Measurements from ENCODE around the gene ANXA5. TPM values are rescaled to one million over a fixed set of nuclear protein-coding genes. Genes with fewer than 3 reads are reported as not detected.

ANXA5 gene
- total RNA-seq, 3 donors from 2014 or later = 37.0 to 69.5 (median 59.4) TPM

GRCh38 chr4:121655320-121656268 lies 41.2 kb downstream of the ANXA5 start:
- H3K4me1 Mint-ChIP-seq (ENCODE audit: low read depth) = no peaks in the 10 kb centered on the region
- no peak overlapping the region for H3K4me3 Mint-ChIP-seq
- H3K36me3 Mint-ChIP-seq (ENCODE audit: insufficient read depth) = no peaks in the 10 kb centered on the region
- no peak for DNase-seq
- H3K27me3 Mint-ChIP-seq (ENCODE audit: low read depth) = no peaks in the 10 kb centered on the region
- no peaks in the 10 kb centered on the region for H3K9me3 Mint-ChIP-seq
- no peak for ATAC-seq

- no peaks in the 10 kb centered on the region for H3K4me1 Mint-ChIP-seq (ENCODE audit: low read depth)
- no peaks in the 10 kb centered on the region for H3K27me3 Mint-ChIP-seq (ENCODE audit: low read depth)
- no peak overlapping the region for H3K4me3 Mint-ChIP-seq
- no peak for ATAC-seq
- DNase-seq = no peak
- H3K9me3 Mint-ChIP-seq = no peaks in the 10 kb centered on the region
- H3K36me3 Mint-ChIP-seq (ENCODE audit: insufficient read depth) = no peaks in the 10 kb centered on the region
Measured at GRCh38 chr4:121654738-121655137, 42.0 kb downstream of the ANXA5 start.

- H3K4me3 Mint-ChIP-seq = no peak overlapping the region
- no peak for DNase-seq
Measured at GRCh38 chr4:121653986-121654385, 42.8 kb downstream of the ANXA5 start.

GRCh38 chr4:121653214-121653613 lies 43.6 kb downstream of the ANXA5 start:
- no peak for DNase-seq
- Mint-ChIP-seq H3K27me3 (ENCODE audit: low read depth) (peaks cover 3% of the 10 kb centered on the region), H3K9me3 (no peaks in the 10 kb centered on the region), H3K4me1 (ENCODE audit: low read depth) (no peaks in the 10 kb centered on the region), H3K36me3 (ENCODE audit: insufficient read depth) (no peaks in the 10 kb centered on the region), H3K4me3 (no peak overlapping the region)
- ATAC-seq = no peak

More at GRCh38 chr4:121653986-121654385, 42.8 kb downstream of the ANXA5 start:
- no peaks in the 10 kb centered on the region for H3K36me3 Mint-ChIP-seq (ENCODE audit: insufficient read depth)
- no peak for ATAC-seq
- H3K9me3 Mint-ChIP-seq = no peaks in the 10 kb centered on the region
- peaks cover 3% of the 10 kb centered on the region for H3K27me3 Mint-ChIP-seq (ENCODE audit: low read depth)
- no peaks in the 10 kb centered on the region for H3K4me1 Mint-ChIP-seq (ENCODE audit: low read depth)

GRCh38 chr4:121651597-121651996 lies 45.2 kb downstream of the ANXA5 start:
- no peaks in the 10 kb centered on the region for H3K36me3 Mint-ChIP-seq (ENCODE audit: insufficient read depth)
- DNase-seq (no peak), ATAC-seq (no peak)
- H3K4me3 Mint-ChIP-seq = no peak overlapping the region
- H3K4me1 Mint-ChIP-seq (ENCODE audit: low read depth) = no peaks in the 10 kb centered on the region
- H3K27me3 Mint-ChIP-seq (ENCODE audit: low read depth) = peaks cover 5% of the 10 kb centered on the region
- no peaks in the 10 kb centered on the region for H3K9me3 Mint-ChIP-seq

- no peaks in the 10 kb centered on the region for H3K4me1 Mint-ChIP-seq (ENCODE audit: low read depth)
- no peak for DNase-seq
- H3K9me3 Mint-ChIP-seq = no peaks in the 10 kb centered on the region
- no peak for ATAC-seq
- no peaks in the 10 kb centered on the region for H3K36me3 Mint-ChIP-seq (ENCODE audit: insufficient read depth)
- peaks cover 5% of the 10 kb centered on the region for H3K27me3 Mint-ChIP-seq (ENCODE audit: low read depth)
- H3K4me3 Mint-ChIP-seq = no peak overlapping the region
Measured at GRCh38 chr4:121650741-121651140, 46.0 kb downstream of the ANXA5 start.

GRCh38 chr4:121648516-121648915 lies 48.3 kb downstream of the ANXA5 start:
- H3K4me3 Mint-ChIP-seq = no peak overlapping the region
- no peaks in the 10 kb centered on the region for H3K9me3 Mint-ChIP-seq
- H3K27me3 Mint-ChIP-seq (ENCODE audit: low read depth) = peaks cover 9% of the 10 kb centered on the region
- H3K36me3 Mint-ChIP-seq (ENCODE audit: insufficient read depth) = no peaks in the 10 kb centered on the region
- ATAC-seq (no peak), DNase-seq (no peak)
- H3K4me1 Mint-ChIP-seq (ENCODE audit: low read depth) = no peaks in the 10 kb centered on the region

- Mint-ChIP-seq H3K9me3 (no peaks in the 10 kb centered on the region), H3K36me3 (ENCODE audit: insufficient read depth) (no peaks in the 10 kb centered on the region), H3K27me3 (ENCODE audit: low read depth) (peaks cover 15% of the 10 kb centered on the region), H3K4me3 (no peak overlapping the region), H3K4me1 (ENCODE audit: low read depth) (no peaks in the 10 kb centered on the region)
- ATAC-seq = no peak
- no peak for DNase-seq
Measured at GRCh38 chr4:121642876-121643585, 53.7 kb downstream of the ANXA5 start.

GRCh38 chr4:121642292-121642691 lies 54.5 kb downstream of the ANXA5 start:
- Mint-ChIP-seq H3K4me3 (no peak overlapping the region), H3K9me3 (no peaks in the 10 kb centered on the region), H3K27me3 (ENCODE audit: low read depth) (peaks cover 14% of the 10 kb centered on the region), H3K36me3 (ENCODE audit: insufficient read depth) (no peaks in the 10 kb centered on the region), H3K4me1 (ENCODE audit: low read depth) (no peaks in the 10 kb centered on the region)
- no peak for ATAC-seq
- no peak for DNase-seq

GRCh38 chr4:121633653-121634052 lies 63.1 kb downstream of the ANXA5 start:
- ATAC-seq (no peak), DNase-seq (no peak)
- no peaks in the 10 kb centered on the region for H3K9me3 Mint-ChIP-seq
- H3K4me1 Mint-ChIP-seq (ENCODE audit: low read depth) = no peaks in the 10 kb centered on the region
- H3K36me3 Mint-ChIP-seq (ENCODE audit: insufficient read depth) = no peaks in the 10 kb centered on the region
- no peak overlapping the region for H3K4me3 Mint-ChIP-seq
- H3K27me3 Mint-ChIP-seq (ENCODE audit: low read depth) = peaks cover 13% of the 10 kb centered on the region

GRCh38 chr4:121632636-121633035 lies 64.1 kb downstream of the ANXA5 start:
- ATAC-seq = no peak
- no peak overlapping the region for H3K4me3 Mint-ChIP-seq
- H3K9me3 Mint-ChIP-seq = no peaks in the 10 kb centered on the region
- no peak for DNase-seq
- no peaks in the 10 kb centered on the region for H3K4me1 Mint-ChIP-seq (ENCODE audit: low read depth)
- H3K36me3 Mint-ChIP-seq (ENCODE audit: insufficient read depth) = no peaks in the 10 kb centered on the region
- peaks cover 10% of the 10 kb centered on the region for H3K27me3 Mint-ChIP-seq (ENCODE audit: low read depth)

Other genes with a start within 250 kb of the ANXA5 start
- gene SMIM43, start 68.2 kb upstream of the ANXA5 start, total RNA-seq = not detected
- gene EXOSC9, start 104.3 kb upstream of the ANXA5 start, total RNA-seq = 10 to 100 TPM; 78.1 to 80.9 (median 80.7) TPM
- gene CCNA2, start 126.9 kb upstream of the ANXA5 start, total RNA-seq = 10 to 100 TPM in 2 of 3 donors, 1 to 10 TPM in 1; 9.7 to 14.7 (median 14.5) TPM
- gene BBS7, start 173.5 kb upstream of the ANXA5 start, total RNA-seq = 10 to 100 TPM; 18.9 to 23.6 (median 21.5) TPM

Measured in activated T-cell treated with anti-CD3 and anti-CD28 coated beads, Interleukin-2, amount 50 U/mL, for 4 hours (primary cell).